GM12892 (cell line): ENCODE results near the gene ZNF48.

Experiments used
- POLR2A ChIP-seq: IDR thresholded peaks from 2 replicates; pipeline ENCODE4 v1.6.1; 2011; ENCODE audit warnings: low read depth, low read length, control low read depth
- POLR2AphosphoS5 ChIP-seq: IDR thresholded peaks from 2 replicates; pipeline ENCODE4 v1.6.1; 2011; ENCODE audit warnings: low read depth, low read length, control low read depth
- TAF1 ChIP-seq: IDR thresholded peaks from 2 replicates; pipeline ENCODE4 v1.6.1; 2011; ENCODE audit warnings: low read depth, mild to moderate bottlenecking, control low read depth, low read length, borderline replicate concordance

DNA sequence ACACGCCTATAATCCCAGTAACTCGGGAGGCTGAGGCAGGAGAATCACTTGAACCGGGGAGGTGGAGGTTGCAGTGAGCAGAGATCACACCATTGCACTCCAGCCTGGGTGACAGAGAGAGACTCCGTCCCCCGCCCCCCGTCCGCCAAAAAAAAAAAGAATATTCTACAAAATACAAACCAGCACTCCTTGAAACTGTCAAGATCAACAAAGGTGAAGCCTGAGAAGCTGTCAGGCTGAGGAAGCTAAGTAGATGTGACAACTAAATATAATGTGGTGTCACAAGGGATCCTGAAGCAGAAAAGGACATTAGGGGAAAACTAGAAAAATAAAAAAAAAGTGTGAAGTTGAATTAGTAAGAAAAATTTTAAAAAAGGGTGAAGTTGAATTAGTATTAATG is 46.3 kb upstream of the ZNF48 start:
- no peak for TF ChIP-seq POLR2A
- no peak for TF ChIP-seq TAF1
- TF ChIP-seq POLR2AphosphoS5: no peak
